Activated CD8-positive, alpha-beta T cell treated with anti-CD3 and anti-CD28 coated beads for 36 hours (primary cell): ENCODE results near the gene PPP2R1A. TPM values are rescaled to one million over a fixed set of nuclear protein-coding genes. Genes with fewer than 3 reads are reported as not detected.

Source experiments
- ATAC-seq: fragments of 200-7000 bp; cut with Tn5 transposase; one replicate; pipeline ENCODE4 v1.10.0; 2021; ENCODE audit warnings: mild to moderate bottlenecking, moderate library complexity
- CTCF ChIA-PET: fragments of 350-600 bp; sonication (Branson Sonifier 250); formaldehyde crosslinking; loops from one replicate; lab custom pipeline; 2021; ENCODE audit warnings: antibody characterized with exemption; lab: Charles Lee
- POLR2A ChIA-PET: fragments of 350-600 bp; sonication (Branson Sonifier 250); formaldehyde crosslinking; loops from one replicate; lab custom pipeline; 2021; ENCODE audit warnings: antibody characterized with exemption; lab: Charles Lee
- DNase-seq: peaks from one replicate; pipeline ENCODE4 v3.0.0-alpha.2; 2020
- H3K27ac Mint-ChIP-seq: one replicate; pipeline ENCODE4 v1.8.0; 2021; ENCODE audit warnings: mild to moderate bottlenecking, mixed read lengths
- H3K27me3 Mint-ChIP-seq: one replicate; pipeline ENCODE4 v1.8.0; 2021; ENCODE audit warnings: mixed read lengths
- H3K36me3 Mint-ChIP-seq: one replicate; pipeline ENCODE4 v1.8.0; 2021; ENCODE audit warnings: low read depth, mixed read lengths
- H3K4me1 Mint-ChIP-seq: one replicate; pipeline ENCODE4 v1.8.0; 2021; ENCODE audit warnings: low read depth, mixed read lengths
- H3K4me3 Mint-ChIP-seq: one replicate; pipeline ENCODE4 v1.8.0; 2021; ENCODE audit warnings: mild to moderate bottlenecking, moderate library complexity, mixed read lengths
- H3K9me3 Mint-ChIP-seq: one replicate; pipeline ENCODE4 v1.8.0; 2021; ENCODE audit warnings: mixed read lengths
- intact Hi-C: fragments of 100-400 bp; cut with micrococcal nuclease; formaldehyde crosslinking; loops from one replicate; pipeline ENCODE4 v1.10.0; 2022
- total RNA-seq, 2 experiments: library from RNA; stranded (reverse); gene quantifications; one replicate each; pipeline ENCODE4 v1.2.3, GENCODE V29; 2021
- TF ChIP-seq, protein P1 (sequence below): fragments of 200-600 bp; IDR thresholded peaks from one replicate; pipeline ENCODE4 v1.8.0; 2022; ENCODE audit warnings: antibody characterized with exemption, mild to moderate bottlenecking

PPP2R1A gene
- total RNA-seq, 2 experiments from 2014 or later, result 236 to 237 TPM

- Mint-ChIP-seq H3K36me3 (peaks cover 70% of the 10 kb centered on the region), H3K27ac (peak overlapping the region; percentile 31), H3K27me3 (no peaks in the 10 kb centered on the region), H3K4me1 (peaks cover 12% of the 10 kb centered on the region), H3K4me3 (no peak overlapping the region), H3K9me3 (no peaks in the 10 kb centered on the region)
- ChIA-PET POLR2A (no interaction called here), CTCF (interaction anchor here (1.2 kb wide), 1 partner anchor 13 kb away, joined by 4 read pairs; no protein-coding TSS in a partner anchor)
- ATAC-seq (no peak), DNase-seq (no peak)
- TF ChIP-seq, protein P1, sequence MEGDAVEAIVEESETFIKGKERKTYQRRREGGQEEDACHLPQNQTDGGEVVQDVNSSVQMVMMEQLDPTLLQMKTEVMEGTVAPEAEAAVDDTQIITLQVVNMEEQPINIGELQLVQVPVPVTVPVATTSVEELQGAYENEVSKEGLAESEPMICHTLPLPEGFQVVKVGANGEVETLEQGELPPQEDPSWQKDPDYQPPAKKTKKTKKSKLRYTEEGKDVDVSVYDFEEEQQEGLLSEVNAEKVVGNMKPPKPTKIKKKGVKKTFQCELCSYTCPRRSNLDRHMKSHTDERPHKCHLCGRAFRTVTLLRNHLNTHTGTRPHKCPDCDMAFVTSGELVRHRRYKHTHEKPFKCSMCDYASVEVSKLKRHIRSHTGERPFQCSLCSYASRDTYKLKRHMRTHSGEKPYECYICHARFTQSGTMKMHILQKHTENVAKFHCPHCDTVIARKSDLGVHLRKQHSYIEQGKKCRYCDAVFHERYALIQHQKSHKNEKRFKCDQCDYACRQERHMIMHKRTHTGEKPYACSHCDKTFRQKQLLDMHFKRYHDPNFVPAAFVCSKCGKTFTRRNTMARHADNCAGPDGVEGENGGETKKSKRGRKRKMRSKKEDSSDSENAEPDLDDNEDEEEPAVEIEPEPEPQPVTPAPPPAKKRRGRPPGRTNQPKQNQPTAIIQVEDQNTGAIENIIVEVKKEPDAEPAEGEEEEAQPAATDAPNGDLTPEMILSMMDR, result no peak
- intact Hi-C loops, result no loop called here
Observed at GRCh38 chr19:52224211-52224610, 34.4 kb downstream of the PPP2R1A start.

DNA sequence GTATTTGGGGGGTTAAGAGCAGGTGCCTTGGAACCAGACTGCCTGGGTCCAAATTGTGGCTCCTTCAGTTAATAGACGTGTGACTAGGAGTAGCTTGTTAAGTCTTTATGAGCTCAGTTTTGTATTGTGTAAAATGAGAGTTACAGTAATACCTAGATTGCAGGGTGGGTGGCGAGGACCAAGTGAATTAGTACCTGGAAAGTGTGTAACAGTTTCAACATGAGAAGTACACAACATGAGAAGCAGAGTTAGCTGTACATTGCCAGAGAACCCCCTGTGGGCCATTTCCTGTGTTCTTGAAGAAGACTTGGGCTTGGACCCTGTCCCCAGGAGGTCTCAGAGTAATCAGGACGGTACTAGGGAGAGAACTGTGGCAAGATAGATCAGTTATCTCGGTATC is 36.8 kb downstream of the PPP2R1A start:
- CTCF ChIA-PET, result no interaction called here
- intact Hi-C loops, result no loop called here
- Mint-ChIP-seq H3K9me3 (no peaks in the 10 kb centered on the region), H3K4me3 (no peak overlapping the region), H3K27me3 (no peaks in the 10 kb centered on the region), H3K4me1 (peaks cover 16% of the 10 kb centered on the region), H3K27ac (peak overlapping the region; percentile 75), H3K36me3 (peaks cover 51% of the 10 kb centered on the region)
- ATAC-seq (peak; percentile 53), DNase-seq (peak; percentile 19)
- POLR2A ChIA-PET, result interaction anchor here (1.4 kb wide), 1 partner anchor 27 kb away, joined by 5 read pairs; no protein-coding TSS in a partner anchor
- TF ChIP-seq, protein P1, result no peak

DNA sequence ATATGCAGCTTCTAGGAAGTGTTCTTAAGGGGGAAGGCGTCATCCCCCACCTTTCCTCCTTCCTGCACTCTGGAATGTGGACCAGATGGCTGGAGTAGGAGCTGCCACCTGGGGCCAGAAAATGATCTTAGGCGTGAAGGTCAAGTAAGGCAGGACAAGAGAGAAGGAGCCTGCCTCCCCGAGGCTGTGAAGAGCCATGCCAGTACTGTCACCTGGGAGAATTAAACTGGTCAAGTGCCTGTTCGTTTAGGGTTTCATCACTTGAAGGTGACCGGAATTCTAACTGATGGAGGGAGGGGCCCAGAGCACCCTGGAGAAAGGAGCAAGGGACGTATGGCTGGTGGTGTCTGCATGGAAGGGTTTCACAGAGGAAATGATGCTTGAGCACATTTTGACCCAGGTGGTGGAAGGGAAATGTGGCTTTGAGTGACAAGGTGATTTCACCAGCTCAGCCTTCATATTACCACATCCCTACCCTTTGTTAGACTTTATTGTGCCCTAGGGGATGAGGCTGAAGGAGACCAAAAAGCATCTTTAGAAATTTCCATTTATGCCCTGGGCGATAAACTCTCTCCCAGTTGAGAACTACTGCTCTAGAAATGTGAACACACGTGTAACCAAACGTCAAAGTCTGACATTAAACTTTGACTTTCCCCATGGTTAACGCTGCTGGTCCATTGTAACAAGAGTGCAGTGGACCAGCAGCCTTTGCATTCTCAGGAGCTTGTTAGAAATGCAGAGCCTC is 37.5 kb downstream of the PPP2R1A start:
- H3K27ac Mint-ChIP-seq, result peak overlapping the region; percentile 75
- ATAC-seq, result no peak

GRCh38 chr19:52227980-52228379 is 38.1 kb downstream of the PPP2R1A start:
- intact Hi-C loops, result no loop called here
- TF ChIP-seq, protein P1, result no peak
- H3K9me3 Mint-ChIP-seq, result no peaks in the 10 kb centered on the region
- ATAC-seq, result no peak
- no peak overlapping the region for H3K4me3 Mint-ChIP-seq
- no peak for DNase-seq
- peaks cover 44% of the 10 kb centered on the region for H3K36me3 Mint-ChIP-seq
- ChIA-PET CTCF (interaction anchor here (1.5 kb wide), 1 partner anchor 10 kb away, joined by 7 read pairs; no protein-coding TSS in a partner anchor), POLR2A (no interaction called here)
- H3K4me1 Mint-ChIP-seq, result peaks cover 16% of the 10 kb centered on the region
- peak overlapping the region; percentile 11 for H3K27ac Mint-ChIP-seq
- H3K27me3 Mint-ChIP-seq, result no peaks in the 10 kb centered on the region

More for the DNA sequence above, 37.5 kb downstream of the PPP2R1A start:
- intact Hi-C loops, result no loop called here
- no peaks in the 10 kb centered on the region for H3K27me3 Mint-ChIP-seq
- no peaks in the 10 kb centered on the region for H3K9me3 Mint-ChIP-seq
- no peak for DNase-seq
- ChIA-PET CTCF (no interaction called here), POLR2A (interaction anchor here (1.4 kb wide), 1 partner anchor 27 kb away, joined by 5 read pairs; no protein-coding TSS in a partner anchor)
- peaks cover 45% of the 10 kb centered on the region for H3K36me3 Mint-ChIP-seq
- H3K4me1 Mint-ChIP-seq, result peaks cover 16% of the 10 kb centered on the region
- TF ChIP-seq, protein P1, result no peak
- H3K4me3 Mint-ChIP-seq, result no peak overlapping the region

GRCh38 chr19:52229524-52229923 is 39.7 kb downstream of the PPP2R1A start:
- DNase-seq (no peak), ATAC-seq (no peak)
- intact Hi-C loops, result no loop called here
- TF ChIP-seq, protein P1, result no peak
- no peaks in the 10 kb centered on the region for H3K27me3 Mint-ChIP-seq
- ChIA-PET POLR2A (interaction anchor here (1.0 to 2.6 kb wide), 4 partner anchors 10 to 36 kb away, joined by 3 to 6 read pairs (median 4); no protein-coding TSS in a partner anchor), CTCF (interaction anchor here (1.0 to 1.5 kb wide), 2 partner anchors 8 to 40 kb away, joined by 3 to 7 read pairs; no protein-coding TSS in a partner anchor)
- H3K9me3 Mint-ChIP-seq, result no peaks in the 10 kb centered on the region
- peaks cover 29% of the 10 kb centered on the region for H3K36me3 Mint-ChIP-seq
- H3K4me1 Mint-ChIP-seq, result peaks cover 16% of the 10 kb centered on the region
- H3K4me3 Mint-ChIP-seq, result no peak overlapping the region
- H3K27ac Mint-ChIP-seq, result no peak overlapping the region
